Upper lobe of left lung (tissue), 4 donors: ENCODE measurements around the gene PEPD.

Experiments used
- CTCF ChIP-seq, 6 experiments: fragments of 450-650 bp in 4 of 6; fragments of 200-600 bp in 2 of 6; sonication (generic) in 2 of 6; IDR thresholded peaks; one replicate each; pipeline ENCODE4 v1.5.1; 2016 to 2019; ENCODE audit warnings: antibody characterized with exemption in 6 of 6
- POLR2A ChIP-seq, 4 donors: fragments of 450-650 bp; IDR thresholded peaks; one replicate each; pipeline ENCODE4 v1.5.1; 2016 to 2017; ENCODE audit warnings: antibody characterized with exemption in 4 of 4, mild to moderate bottlenecking in 2 of 4

- TF ChIP-seq CTCF (IDR thresholded peaks at IDR 0.05) (no peak), POLR2A (IDR thresholded peaks at IDR 0.05) (no peak)
Observed at GRCh38 chr19:33388231-33388724, 133.3 kb downstream of the PEPD start.
